Measurements from ENCODE around the gene PDZD2.
"Not testable (repeated sequence)": the region's sequence is repeated elsewhere in the genome, so short reads cannot be mapped to it uniquely, and the experiment has no call there.

The PDZD2 gene

DNA sequence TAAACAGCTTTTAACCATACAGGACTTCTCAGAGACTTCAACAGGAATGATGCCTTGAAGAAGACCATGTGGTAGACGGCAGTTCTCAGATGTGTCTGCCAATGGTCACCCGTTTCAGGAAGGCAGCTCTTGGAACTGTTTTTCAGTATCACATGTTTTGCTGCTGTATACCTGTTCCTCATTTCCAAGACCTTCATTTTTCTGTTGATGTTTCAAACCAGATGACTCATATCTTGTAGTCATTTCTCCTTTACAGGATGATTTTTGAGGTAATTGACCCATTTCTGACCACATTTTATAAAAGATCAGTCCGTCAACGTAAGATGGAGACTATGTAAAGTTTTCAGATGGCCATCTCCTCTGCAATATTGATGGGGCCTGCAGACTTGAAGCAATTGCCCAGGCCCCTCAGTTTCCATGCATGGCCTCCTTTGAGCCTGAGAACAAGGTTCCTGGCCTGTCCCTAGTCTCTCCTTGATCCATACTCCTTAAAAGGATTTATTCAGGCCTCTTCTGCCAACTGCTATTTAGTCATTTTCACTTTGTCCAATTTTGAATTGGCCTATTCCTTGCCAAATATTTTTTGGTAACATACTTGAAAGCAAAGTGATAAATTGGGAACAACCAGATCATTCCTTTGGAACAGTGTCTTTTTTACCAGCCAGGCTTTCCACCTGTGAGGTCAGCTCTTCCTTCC is 128.6 kb downstream of the PDZD2 start:
- TF ChIP-seq ZFX (IDR thresholded peaks at IDR 0.05; ENCODE audit: borderline replicate concordance) = no peak
- TF ChIP-seq, protein P1, sequence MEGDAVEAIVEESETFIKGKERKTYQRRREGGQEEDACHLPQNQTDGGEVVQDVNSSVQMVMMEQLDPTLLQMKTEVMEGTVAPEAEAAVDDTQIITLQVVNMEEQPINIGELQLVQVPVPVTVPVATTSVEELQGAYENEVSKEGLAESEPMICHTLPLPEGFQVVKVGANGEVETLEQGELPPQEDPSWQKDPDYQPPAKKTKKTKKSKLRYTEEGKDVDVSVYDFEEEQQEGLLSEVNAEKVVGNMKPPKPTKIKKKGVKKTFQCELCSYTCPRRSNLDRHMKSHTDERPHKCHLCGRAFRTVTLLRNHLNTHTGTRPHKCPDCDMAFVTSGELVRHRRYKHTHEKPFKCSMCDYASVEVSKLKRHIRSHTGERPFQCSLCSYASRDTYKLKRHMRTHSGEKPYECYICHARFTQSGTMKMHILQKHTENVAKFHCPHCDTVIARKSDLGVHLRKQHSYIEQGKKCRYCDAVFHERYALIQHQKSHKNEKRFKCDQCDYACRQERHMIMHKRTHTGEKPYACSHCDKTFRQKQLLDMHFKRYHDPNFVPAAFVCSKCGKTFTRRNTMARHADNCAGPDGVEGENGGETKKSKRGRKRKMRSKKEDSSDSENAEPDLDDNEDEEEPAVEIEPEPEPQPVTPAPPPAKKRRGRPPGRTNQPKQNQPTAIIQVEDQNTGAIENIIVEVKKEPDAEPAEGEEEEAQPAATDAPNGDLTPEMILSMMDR (IDR thresholded peaks at IDR 0.05) = no peak
- H3K27ac ChIP-seq = no peak overlapping the region

DNA sequence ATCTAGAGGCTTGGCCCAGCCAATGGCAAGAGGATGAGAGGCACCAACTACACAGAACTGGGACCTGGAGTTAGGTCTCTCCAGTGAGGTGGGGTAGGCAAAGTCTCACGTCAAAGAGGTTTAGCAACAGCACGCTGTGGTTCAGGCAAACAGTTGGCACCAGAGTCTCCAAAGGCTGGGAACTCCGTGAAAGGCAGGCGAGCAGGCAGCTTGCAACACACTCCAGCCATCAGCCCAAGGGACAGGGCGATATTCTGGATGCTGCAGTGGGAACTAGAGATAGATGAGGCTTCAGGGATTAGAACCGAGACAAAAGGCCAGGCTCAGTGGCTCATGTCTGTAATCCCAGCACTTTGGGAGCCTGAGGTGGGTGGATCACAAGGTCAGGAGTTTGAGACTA is 129.1 kb downstream of the PDZD2 start:
- H3K27ac ChIP-seq = no peak overlapping the region
- TF ChIP-seq ZFX (IDR thresholded peaks at IDR 0.05; ENCODE audit: borderline replicate concordance) = no peak
- TF ChIP-seq, protein P1 (IDR thresholded peaks at IDR 0.05) = no peak

DNA sequence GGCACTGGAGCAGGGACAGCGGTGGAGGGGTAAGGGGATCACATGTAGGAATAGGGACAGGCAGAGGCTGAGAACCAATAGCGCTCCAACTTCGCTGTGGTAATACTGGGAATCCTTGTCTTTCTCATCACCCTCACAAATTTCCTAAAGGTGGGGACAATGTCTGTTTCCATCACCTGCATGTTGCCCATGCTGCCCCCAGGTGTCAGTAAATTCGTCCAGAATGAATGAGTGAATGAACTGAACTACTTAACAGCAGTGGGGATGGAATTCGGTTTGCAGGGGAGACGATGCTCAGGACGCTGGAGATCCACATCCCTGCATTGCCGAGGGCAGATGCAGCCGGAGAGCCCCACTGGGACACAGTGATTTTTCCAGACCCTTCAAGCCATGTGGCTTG is 129.9 kb downstream of the PDZD2 start:
- no peak overlapping the region for H3K27ac ChIP-seq
- TF ChIP-seq, protein P1 (IDR thresholded peaks at IDR 0.05) = peak; percentile 13; the same call in 1 of the 2 replicates
- no peak for TF ChIP-seq ZFX (IDR thresholded peaks at IDR 0.05; ENCODE audit: borderline replicate concordance)

DNA sequence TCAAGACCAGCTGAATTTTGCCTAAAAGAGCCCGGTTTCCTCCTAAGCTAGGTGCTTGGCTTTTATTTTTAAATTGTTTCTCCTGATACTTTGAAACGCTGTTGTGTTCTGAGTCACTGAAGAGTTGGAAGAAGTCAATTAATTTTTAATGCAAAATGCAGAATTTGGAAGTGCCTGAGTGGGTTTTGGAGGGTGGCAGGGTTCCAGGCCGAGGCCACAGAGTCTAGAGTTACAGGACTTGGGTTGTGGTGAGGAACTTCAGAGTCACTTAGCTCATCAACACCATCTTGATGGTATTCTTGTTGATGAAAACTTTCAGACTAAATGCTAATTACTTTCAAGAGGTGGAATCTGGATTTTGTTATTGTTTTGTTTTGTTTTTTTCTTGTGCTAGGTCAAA is 130.6 kb downstream of the PDZD2 start:
- no peak overlapping the region for H3K27ac ChIP-seq
- TF ChIP-seq, protein P1 (IDR thresholded peaks at IDR 0.05) = no peak
- no peak for TF ChIP-seq ZFX (IDR thresholded peaks at IDR 0.05; ENCODE audit: borderline replicate concordance)

DNA sequence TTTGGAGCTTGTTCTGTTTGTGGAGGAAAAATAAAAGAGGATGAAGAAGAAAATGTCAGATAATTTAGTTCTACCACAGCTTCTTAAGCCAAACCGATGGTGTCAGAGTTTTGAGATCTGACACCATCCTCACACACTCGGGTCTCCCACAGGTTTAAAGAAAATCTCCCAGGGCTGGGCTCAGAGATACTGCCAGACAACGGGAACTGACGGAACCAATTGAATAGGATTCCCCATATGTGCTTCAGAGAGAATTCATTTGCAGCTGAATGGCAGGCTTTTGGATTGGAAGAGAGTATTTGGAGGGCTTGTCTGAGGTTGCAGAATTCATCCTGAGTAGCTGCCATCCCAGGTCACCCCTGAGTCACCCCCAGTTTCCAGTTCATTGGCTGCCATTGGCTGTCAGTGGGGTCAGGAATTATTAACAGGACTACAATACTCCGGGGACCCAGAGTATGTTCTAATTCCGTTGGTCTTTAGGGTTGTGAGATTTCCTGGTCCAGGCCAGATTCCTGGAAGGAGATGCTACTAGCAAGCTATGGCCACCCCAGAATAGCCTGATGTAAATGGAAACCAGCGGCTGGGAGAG is 131.3 kb downstream of the PDZD2 start:
- no peak overlapping the region for H3K27ac ChIP-seq
- no peak for TF ChIP-seq ZFX (IDR thresholded peaks at IDR 0.05; ENCODE audit: borderline replicate concordance)
- TF ChIP-seq, protein P1 (IDR thresholded peaks at IDR 0.05) = no peak

DNA sequence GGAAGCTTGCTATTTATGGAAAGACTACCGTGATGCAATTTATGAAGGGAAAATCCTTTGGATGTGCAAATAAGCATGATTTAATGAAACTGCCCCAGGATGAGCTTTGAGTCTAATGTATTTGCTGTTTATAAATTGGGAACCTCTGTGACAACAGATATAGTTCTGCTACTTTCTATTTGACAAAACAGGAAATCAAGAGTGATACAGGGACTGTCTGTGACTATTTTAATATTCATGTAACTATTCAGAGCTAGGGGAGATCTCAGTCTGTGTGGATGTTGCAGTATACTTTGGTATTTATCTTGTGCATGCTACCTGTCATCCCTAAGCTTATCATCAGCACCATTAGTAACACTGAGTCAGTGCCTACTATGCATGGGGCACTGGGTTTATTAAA is 132.1 kb downstream of the PDZD2 start:
- TF ChIP-seq, protein P1 (IDR thresholded peaks at IDR 0.05) = no peak
- TF ChIP-seq ZFX (IDR thresholded peaks at IDR 0.05; ENCODE audit: borderline replicate concordance) = no peak
- no peak overlapping the region for H3K27ac ChIP-seq

DNA sequence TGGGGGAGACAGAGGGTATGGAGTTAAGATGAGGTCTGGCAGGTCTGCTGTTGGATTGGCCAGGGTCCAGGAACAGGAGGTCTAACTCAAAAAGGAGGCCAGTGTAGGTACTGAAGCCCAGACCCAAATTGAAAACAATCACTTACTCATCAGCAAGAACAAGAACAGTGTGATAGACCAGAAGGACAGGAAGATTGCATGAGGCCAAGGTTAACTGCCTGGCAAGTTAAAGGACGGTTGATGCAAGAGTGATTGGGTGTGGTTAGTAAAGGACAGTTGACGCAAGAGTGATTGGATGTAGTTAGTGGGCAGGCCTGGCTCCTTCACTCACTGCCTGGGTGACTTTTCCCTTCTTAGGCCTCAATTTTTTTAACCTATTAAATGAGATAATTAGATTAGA is 132.6 kb downstream of the PDZD2 start:
- no peak overlapping the region for H3K27ac ChIP-seq
- TF ChIP-seq, protein P1 (IDR thresholded peaks at IDR 0.05) = no peak
- TF ChIP-seq ZFX (IDR thresholded peaks at IDR 0.05; ENCODE audit: borderline replicate concordance) = no peak

DNA sequence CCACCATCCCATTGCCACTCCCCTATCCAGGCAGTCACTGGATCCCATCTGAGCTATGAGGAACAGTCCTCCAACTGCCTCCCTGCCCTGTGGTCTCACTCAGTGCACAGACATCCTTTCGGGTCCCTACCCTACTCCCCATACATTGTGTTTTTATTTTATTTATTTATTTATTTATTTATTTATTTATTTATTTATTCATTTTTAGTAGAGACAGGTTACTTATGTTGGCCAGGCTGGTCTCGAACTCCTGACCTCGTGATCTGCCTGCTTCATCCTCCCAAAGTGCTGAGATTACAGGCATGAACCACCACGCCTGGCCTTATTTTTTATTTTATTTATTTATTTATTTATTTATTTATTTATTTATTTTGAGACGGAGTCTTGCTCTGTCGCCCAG is 137.4 kb downstream of the PDZD2 start:
- H3K27ac ChIP-seq = not testable (repeated sequence)

Data from 22Rv1 (cell line).